GM12878 (cell line): Measurements from ENCODE around the gene IL10RA.

Source experiments
- CTCF ChIP-seq, 3 experiments: IDR thresholded peaks in 2 of 3; conservative IDR thresholded peaks in 1 of 3; 2 replicates each; pipeline ENCODE4 v1.5.1; 2011; ENCODE audit warnings: low read depth in 3 of 3, low read length in 3 of 3, mild to moderate bottlenecking in 3 of 3, control low read depth in 2 of 3, moderate library complexity in 2 of 3, inconsistent platforms in 1 of 3, mixed read lengths in 1 of 3; ENCODE audit not compliant: control insufficient read depth in 2 of 3, insufficient read depth in 1 of 3; ENCODE audit errors: extremely low read depth in 1 of 3
- JUNB ChIP-seq: IDR thresholded peaks from 2 replicates; pipeline ENCODE4 v1.6.1; 2016; ENCODE audit warnings: antibody characterized with exemption, mild to moderate bottlenecking
- MAX ChIP-seq: IDR thresholded peaks from 2 replicates; pipeline ENCODE4 v1.6.1; 2012; ENCODE audit warnings: low read depth, low read length, improper control_type of control experiment
- NR2C2 ChIP-seq: IDR thresholded peaks from 2 replicates; pipeline ENCODE4 v1.6.1; 2011; ENCODE audit warnings: borderline replicate concordance, low read depth; ENCODE audit not compliant: control insufficient read depth, insufficient read length
- NRF1 ChIP-seq: conservative IDR thresholded peaks from 2 replicates; pipeline ENCODE4 v1.6.1; 2011; ENCODE audit warnings: mild to moderate bottlenecking, low read depth, low read length, improper control_type of control experiment
- POLR2A ChIP-seq: IDR thresholded peaks from 2 replicates; pipeline ENCODE4 v1.6.1; 2011; ENCODE audit warnings: low read depth, mild to moderate bottlenecking, low read length
- REST ChIP-seq: IDR thresholded peaks from 2 replicates; pipeline ENCODE4 v1.6.1; 2012; ENCODE audit warnings: mild to moderate bottlenecking, low read depth, low read length
- SMARCA5 ChIP-seq: fragments of 450-650 bp; IDR thresholded peaks from 2 replicates; pipeline ENCODE4 v1.6.1; 2017; ENCODE audit warnings: mild to moderate bottlenecking
- SMC3 ChIP-seq: IDR thresholded peaks from 2 replicates; pipeline ENCODE4 v1.6.1; 2011; ENCODE audit warnings: low read length, improper control_type of control experiment, borderline replicate concordance
- STAT3 ChIP-seq: IDR thresholded peaks from 2 replicates; pipeline ENCODE4 v1.6.1; 2011; ENCODE audit warnings: low read depth, low read length, improper control_type of control experiment

GRCh38 chr11:118050208-118050891, 64.2 kb downstream of the IL10RA start:
- TF ChIP-seq CTCF (IDR thresholded peaks at IDR 0.05 in 2 of 3, conservative IDR thresholded peaks at IDR 0.05 in 1 of 3; ENCODE audit: control insufficient read depth in 2 of 3, extremely low read depth in 1 of 3, insufficient read depth in 1 of 3, low read depth in 3 of 3, low read length in 3 of 3) (no peak), JUNB (no peak), STAT3 (no peak), NR2C2 (no peak), POLR2A (no peak), REST (no peak), SMARCA5 (no peak), NRF1 (no peak), SMC3 (no peak), MAX (no peak)
